ENCODE measurements around the gene PACRG.

DNA sequence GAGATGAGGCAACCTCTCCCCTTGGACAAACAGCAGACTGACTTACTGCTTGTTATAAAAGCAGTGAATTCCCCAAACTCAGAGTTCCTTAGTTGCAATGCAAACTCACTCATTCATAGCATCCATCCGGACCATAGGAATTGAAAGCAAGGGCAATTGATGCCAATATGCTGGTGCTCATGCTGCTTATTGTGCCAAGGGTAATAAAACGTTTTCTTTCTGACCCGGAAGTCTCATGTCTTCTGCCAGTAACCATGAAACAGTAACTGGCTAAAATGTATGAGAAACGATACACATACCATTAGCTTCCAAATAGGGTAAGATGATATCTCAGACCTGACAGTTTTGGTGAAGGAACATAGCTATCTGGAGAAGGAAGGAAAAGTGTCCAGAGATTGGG, 18.3 kb upstream of the PACRG start:
- TF ChIP-seq, protein P1, sequence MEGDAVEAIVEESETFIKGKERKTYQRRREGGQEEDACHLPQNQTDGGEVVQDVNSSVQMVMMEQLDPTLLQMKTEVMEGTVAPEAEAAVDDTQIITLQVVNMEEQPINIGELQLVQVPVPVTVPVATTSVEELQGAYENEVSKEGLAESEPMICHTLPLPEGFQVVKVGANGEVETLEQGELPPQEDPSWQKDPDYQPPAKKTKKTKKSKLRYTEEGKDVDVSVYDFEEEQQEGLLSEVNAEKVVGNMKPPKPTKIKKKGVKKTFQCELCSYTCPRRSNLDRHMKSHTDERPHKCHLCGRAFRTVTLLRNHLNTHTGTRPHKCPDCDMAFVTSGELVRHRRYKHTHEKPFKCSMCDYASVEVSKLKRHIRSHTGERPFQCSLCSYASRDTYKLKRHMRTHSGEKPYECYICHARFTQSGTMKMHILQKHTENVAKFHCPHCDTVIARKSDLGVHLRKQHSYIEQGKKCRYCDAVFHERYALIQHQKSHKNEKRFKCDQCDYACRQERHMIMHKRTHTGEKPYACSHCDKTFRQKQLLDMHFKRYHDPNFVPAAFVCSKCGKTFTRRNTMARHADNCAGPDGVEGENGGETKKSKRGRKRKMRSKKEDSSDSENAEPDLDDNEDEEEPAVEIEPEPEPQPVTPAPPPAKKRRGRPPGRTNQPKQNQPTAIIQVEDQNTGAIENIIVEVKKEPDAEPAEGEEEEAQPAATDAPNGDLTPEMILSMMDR (IDR thresholded peaks at IDR 0.05; ENCODE audit: insufficient read depth, low read length, poor library complexity, severe bottlenecking) = no peak
- TF ChIP-seq EZH2phosphoT487 (conservative IDR thresholded peaks at IDR 0.05; ENCODE audit: low read length) = no peak
